ENCODE data around the gene EPOP. TPM values are rescaled to one million over a fixed set of nuclear protein-coding genes. Genes with fewer than 3 reads are reported as not detected.

Gene EPOP
- total RNA-seq, 1 donor from 2014 or later: 2.1 TPM

- no peak for DNase-seq (ENCODE audit: low read depth)
Observed at GRCh38 chr17:38674014-38674748, 576 bp downstream of the EPOP start.

DNA sequence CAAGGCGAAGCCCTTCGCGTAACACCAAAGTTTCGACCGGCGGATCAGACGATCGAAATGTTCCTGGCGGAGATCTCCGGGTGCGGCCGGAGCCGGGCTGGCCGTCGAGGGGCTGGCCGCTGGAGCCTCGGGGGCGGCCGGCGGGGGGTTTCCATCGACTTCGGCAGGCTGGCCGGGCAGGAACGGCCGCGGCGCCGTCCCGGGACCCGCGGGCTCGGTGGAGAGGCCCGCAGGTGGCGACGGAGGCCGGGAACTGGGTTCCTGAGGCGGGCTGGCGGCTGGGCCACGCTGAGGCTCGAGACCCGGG, 1.1 kb downstream of the EPOP start:
- no peak for DNase-seq (ENCODE audit: low read depth)

- DNase-seq (ENCODE audit: low read depth): no peak
Observed at GRCh38 chr17:38672788-38673706, 1.7 kb downstream of the EPOP start.

DNA sequence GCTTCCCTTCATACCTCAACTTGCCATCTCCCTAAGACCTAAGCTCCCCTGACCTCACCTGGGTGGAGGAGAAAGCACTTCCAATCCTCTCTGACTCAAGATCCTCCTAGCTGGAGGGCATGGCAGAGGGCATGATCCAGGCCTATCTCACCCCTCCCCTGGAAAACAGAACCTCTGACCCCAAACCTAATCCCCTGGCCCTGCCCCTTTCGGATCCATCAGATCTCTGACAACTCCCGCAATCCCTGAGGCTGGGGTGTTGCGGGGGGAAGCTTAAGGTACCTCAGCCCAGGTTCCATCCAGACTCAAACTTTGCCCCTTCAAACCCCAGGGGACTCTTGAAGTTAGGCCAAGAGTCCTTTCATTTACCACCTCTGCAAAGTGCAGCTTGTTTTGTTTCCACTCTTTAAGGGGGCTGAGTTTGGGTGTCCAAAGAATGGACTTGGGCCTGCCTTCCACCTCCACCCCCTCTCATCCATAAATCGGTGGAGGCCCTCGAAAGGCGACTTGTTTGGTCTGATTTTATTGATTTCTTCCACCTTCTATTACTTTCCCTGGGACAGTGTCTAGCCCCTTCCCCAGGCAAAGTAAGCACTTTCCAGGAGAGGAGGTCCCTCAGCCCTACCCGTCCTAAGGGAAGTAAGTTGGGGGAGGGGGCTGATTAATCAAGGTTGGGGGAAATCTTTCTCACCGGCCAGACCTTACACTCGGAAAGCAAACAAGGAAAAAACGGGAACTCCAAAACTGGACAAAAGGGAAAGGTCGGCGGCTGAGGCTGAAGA, 2.6 kb downstream of the EPOP start:
- DNase-seq (ENCODE audit: low read depth): no peak

GRCh38 chr17:38669520-38669919, 5.2 kb downstream of the EPOP start:
- no peak for DNase-seq (ENCODE audit: low read depth)

DNA sequence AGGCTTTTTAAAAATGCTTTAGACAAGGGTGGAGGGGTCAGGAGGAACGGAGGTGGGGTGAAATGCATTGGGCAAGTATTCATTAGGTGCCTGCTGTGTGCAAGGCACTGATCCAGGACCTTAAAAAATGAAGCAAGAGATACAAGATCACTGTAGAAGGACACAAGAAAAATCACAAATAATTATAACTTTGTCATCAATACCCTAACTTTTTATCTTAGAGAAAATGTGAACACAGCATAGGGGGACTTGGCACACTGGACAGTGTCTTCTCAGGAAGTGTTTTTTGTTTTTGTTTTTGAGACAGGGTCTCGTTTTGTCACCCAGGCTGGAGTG, 7.0 kb downstream of the EPOP start:
- no peak for DNase-seq (ENCODE audit: low read depth)

- peak; percentile 60 for DNase-seq (ENCODE audit: low read depth)
Observed at GRCh38 chr17:38667099-38667786, 7.5 kb downstream of the EPOP start.

GRCh38 chr17:38663964-38664644, 10.7 kb downstream of the EPOP start:
- DNase-seq (ENCODE audit: low read depth): no peak

DNA sequence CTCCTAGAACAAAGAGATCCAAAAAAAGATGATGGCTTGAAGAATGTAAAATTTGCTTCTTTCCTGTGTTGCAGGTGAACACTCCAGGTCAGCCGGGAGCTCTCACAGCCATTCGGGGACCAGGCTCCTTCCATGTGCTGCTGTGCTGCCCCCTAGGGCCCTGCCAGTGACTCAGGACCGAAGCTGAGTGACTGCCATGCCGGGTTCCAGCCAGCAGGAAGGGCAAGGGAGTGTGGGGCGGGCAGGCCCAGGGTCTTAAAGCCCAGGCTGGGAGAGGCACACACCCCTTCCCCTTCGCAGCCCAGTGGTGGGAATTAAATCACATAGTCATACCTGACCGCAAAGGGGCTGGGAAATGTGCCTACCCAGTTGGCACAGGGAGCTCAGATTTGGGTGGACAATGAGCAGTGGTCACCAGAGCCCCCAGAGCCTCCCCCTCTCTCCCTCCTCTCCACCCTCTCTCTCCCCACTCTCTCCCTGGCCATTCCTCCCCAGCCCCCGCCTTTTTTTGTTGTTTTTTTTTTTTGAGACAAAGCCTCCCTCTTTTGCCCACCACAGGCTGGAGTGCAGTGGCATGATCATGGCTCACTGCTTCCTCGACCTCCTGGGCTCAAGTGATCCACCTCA, 11.5 kb downstream of the EPOP start:
- DNase-seq (ENCODE audit: low read depth): peak; percentile 54

GRCh38 chr17:38660097-38661025, 14.4 kb downstream of the EPOP start:
- no peak for DNase-seq (ENCODE audit: low read depth)

GRCh38 chr17:38659415-38659814, 15.3 kb downstream of the EPOP start:
- no peak for DNase-seq (ENCODE audit: low read depth)

GRCh38 chr17:38658741-38659345, 15.9 kb downstream of the EPOP start:
- DNase-seq (ENCODE audit: low read depth): no peak

- DNase-seq (ENCODE audit: low read depth): no peak
Observed at GRCh38 chr17:38657824-38658740, 16.7 kb downstream of the EPOP start.

- no peak for DNase-seq (ENCODE audit: low read depth)
Observed at GRCh38 chr17:38656959-38657823, 17.6 kb downstream of the EPOP start.

- no peak for DNase-seq (ENCODE audit: low read depth)
Observed at GRCh38 chr17:38654411-38655398, 20.1 kb downstream of the EPOP start.

DNA sequence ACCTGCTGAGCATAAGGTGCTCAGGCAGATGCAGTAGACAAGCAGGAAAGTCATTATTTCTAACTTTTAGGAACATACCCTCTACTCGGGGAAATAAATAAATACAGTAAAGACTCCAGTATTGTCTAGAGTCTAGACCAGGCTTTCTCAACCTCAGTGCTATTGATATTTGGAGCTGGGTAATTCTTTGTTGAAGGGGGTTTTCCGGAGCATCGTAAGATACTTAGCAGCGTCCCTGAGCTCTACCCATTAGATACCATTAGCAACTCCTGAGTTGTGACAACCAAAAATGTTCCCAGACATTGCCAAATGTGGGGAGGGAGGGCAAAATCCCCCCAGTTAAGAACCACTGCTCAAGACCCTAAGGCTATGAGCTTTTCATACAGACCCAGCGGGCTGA, 21.1 kb downstream of the EPOP start:
- DNase-seq (ENCODE audit: low read depth): no peak
